A673 (cell line): ENCODE data around the gene DUSP3. TPM values are rescaled to one million over a fixed set of nuclear protein-coding genes. Genes with fewer than 3 reads are reported as not detected.

Source experiments
- BruUV-seq: library from RNA; stranded (reverse); fragments of 400-500 nt; replicated peaks from 2 replicates; lab custom pipeline; 2021; lab: Mats Ljungman, UMichigan
- CTCF ChIA-PET: fragments of 300-600 bp; sonication (Branson Sonifier 250); formaldehyde crosslinking; loops from one replicate; lab custom pipeline; 2022; ENCODE audit warnings: antibody characterized with exemption; lab: Charles Lee
- POLR2A ChIA-PET: fragments of 300-600 bp; sonication (Branson Sonifier 250); formaldehyde crosslinking; loops from one replicate; lab custom pipeline; 2022; ENCODE audit warnings: antibody characterized with exemption; ENCODE audit not compliant: low non-redundant PET; lab: Charles Lee
- DNase-seq: peaks from one replicate; pipeline ENCODE4 v3.0.0-alpha.2; 2015; ENCODE audit warnings: low spot score
- H3K27ac ChIP-seq: fragments of 200-600 bp; sonication (generic); 2 replicates; pipeline ENCODE4 v1.5.1; 2016; ENCODE audit warnings: mixed run types, low read depth, mild to moderate bottlenecking, mixed read lengths, antibody characterized with exemption, low read length; ENCODE audit not compliant: poor library complexity, severe bottlenecking
- H3K27me3 ChIP-seq: fragments of 200-600 bp; sonication (generic); replicated peaks from 2 replicates; pipeline ENCODE4 v1.6.1; 2017; ENCODE audit warnings: mixed run types, low read depth, mild to moderate bottlenecking, mixed read lengths, antibody characterized with exemption, low read length; ENCODE audit not compliant: insufficient read depth, poor library complexity
- H3K36me3 ChIP-seq: fragments of 200-600 bp; sonication (generic); 2 replicates; pipeline ENCODE4 v1.6.1; 2016; ENCODE audit warnings: mixed run types, mild to moderate bottlenecking, mixed read lengths, antibody characterized with exemption, low read length; ENCODE audit not compliant: insufficient read depth, poor library complexity, severe bottlenecking
- H3K4me1 ChIP-seq: fragments of 200-600 bp; sonication (generic); 2 replicates; pipeline ENCODE4 v1.6.1; 2017; ENCODE audit warnings: mixed run types, mild to moderate bottlenecking, mixed read lengths, antibody characterized with exemption, low read length; ENCODE audit not compliant: insufficient read depth, poor library complexity, severe bottlenecking
- H3K4me3 ChIP-seq: fragments of 200-600 bp; sonication (generic); 2 replicates; pipeline ENCODE4 v1.5.1; 2016; ENCODE audit warnings: low read depth, mixed run types, mild to moderate bottlenecking, mixed read lengths, low read length; ENCODE audit not compliant: poor library complexity, severe bottlenecking
- H3K9me3 ChIP-seq: fragments of 200-600 bp; sonication (generic); 2 replicates; pipeline ENCODE4 v1.6.1; 2016; ENCODE audit warnings: mixed run types, low read depth, mild to moderate bottlenecking, mixed read lengths, antibody characterized with exemption, low read length; ENCODE audit not compliant: poor library complexity, severe bottlenecking
- EZH2 ChIP-seq: fragments of 200-600 bp; sonication (generic); IDR thresholded peaks from 2 replicates; pipeline ENCODE4 v1.6.1; 2017; ENCODE audit warnings: borderline replicate concordance, low read depth, mild to moderate bottlenecking, mixed read lengths, antibody characterized with exemption, low read length; ENCODE audit not compliant: poor library complexity, severe bottlenecking
- intact Hi-C: fragments of 100-400 bp; cut with micrococcal nuclease; formaldehyde crosslinking; loops from one replicate; pipeline ENCODE4 v1.10.0; 2022; ENCODE audit not compliant: unreplicated experiment
- total RNA-seq: library from RNA; stranded (reverse); gene quantifications from 2 replicates; pipeline ENCODE4 v1.2.3, GENCODE V29; 2021
- TF ChIP-seq, protein P1 (sequence below): fragments of 300-800, 200-600 bp; sonication (generic); conservative IDR thresholded peaks from 2 replicates; pipeline ENCODE4 v1.5.1; 2017; ENCODE audit warnings: low read depth, mild to moderate bottlenecking, antibody characterized with exemption, low read length, moderate library complexity, mixed read lengths

Gene DUSP3
- total RNA-seq, 1 experiment from 2014 or later, result 22.9 TPM

- no peak overlapping the region for H3K27ac ChIP-seq
- no peak for DNase-seq
- no peaks in the 10 kb centered on the region for H3K36me3 ChIP-seq
- H3K9me3 ChIP-seq, result no peaks in the 10 kb centered on the region
- POLR2A ChIA-PET, result no interaction called here
- no TSS peak for BruUV-seq
- H3K4me3 ChIP-seq, result no peak overlapping the region
- CTCF ChIA-PET, result no interaction called here
- TF ChIP-seq EZH2, result no peak
- TF ChIP-seq, protein P1, sequence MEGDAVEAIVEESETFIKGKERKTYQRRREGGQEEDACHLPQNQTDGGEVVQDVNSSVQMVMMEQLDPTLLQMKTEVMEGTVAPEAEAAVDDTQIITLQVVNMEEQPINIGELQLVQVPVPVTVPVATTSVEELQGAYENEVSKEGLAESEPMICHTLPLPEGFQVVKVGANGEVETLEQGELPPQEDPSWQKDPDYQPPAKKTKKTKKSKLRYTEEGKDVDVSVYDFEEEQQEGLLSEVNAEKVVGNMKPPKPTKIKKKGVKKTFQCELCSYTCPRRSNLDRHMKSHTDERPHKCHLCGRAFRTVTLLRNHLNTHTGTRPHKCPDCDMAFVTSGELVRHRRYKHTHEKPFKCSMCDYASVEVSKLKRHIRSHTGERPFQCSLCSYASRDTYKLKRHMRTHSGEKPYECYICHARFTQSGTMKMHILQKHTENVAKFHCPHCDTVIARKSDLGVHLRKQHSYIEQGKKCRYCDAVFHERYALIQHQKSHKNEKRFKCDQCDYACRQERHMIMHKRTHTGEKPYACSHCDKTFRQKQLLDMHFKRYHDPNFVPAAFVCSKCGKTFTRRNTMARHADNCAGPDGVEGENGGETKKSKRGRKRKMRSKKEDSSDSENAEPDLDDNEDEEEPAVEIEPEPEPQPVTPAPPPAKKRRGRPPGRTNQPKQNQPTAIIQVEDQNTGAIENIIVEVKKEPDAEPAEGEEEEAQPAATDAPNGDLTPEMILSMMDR, result no peak
- no peaks in the 10 kb centered on the region for H3K27me3 ChIP-seq
- intact Hi-C loops, result no loop called here
- H3K4me1 ChIP-seq, result no peaks in the 10 kb centered on the region
These were observed 26.3 kb upstream of the DUSP3 start for GRCh38 chr17:43805117-43805516.

- Histone ChIP-seq H3K27me3 (no peaks in the 10 kb centered on the region), H3K4me1 (no peaks in the 10 kb centered on the region), H3K9me3 (no peaks in the 10 kb centered on the region), H3K27ac (no peak overlapping the region), H3K36me3 (no peaks in the 10 kb centered on the region), H3K4me3 (no peak overlapping the region)
- no TSS peak for BruUV-seq
- ChIA-PET POLR2A (no interaction called here), CTCF (no interaction called here)
- DNase-seq, result no peak
- intact Hi-C loops, result no loop called here
- TF ChIP-seq EZH2, result no peak
- TF ChIP-seq, protein P1, result no peak
These were observed 25.0 kb upstream of the DUSP3 start for GRCh38 chr17:43803758-43804157.

DNA sequence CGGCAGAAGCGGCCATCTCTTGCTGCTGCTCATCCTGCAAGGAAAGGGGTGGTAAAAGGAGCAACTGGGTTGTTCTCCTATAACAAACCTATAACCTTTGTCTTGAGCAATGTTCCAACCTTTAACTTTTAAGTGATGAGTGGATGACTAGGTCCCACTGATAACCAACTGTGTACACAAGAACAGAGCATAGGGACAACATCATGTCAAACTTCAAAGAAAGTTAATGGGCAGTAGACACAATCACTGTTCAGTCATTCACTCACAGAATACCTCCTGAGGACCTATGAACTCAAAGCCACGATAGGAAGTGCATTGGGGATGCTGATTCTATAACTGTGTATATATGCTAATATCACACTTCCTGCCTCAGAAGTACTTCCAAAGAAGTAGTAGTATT lies 23.1 kb upstream of the DUSP3 start:
- intact Hi-C loops, result no loop called here
- Histone ChIP-seq H3K9me3 (no peaks in the 10 kb centered on the region), H3K36me3 (no peaks in the 10 kb centered on the region), H3K4me1 (no peaks in the 10 kb centered on the region), H3K4me3 (no peak overlapping the region), H3K27ac (no peak overlapping the region), H3K27me3 (no peaks in the 10 kb centered on the region)
- CTCF ChIA-PET, result no interaction called here
- no TSS peak for BruUV-seq
- POLR2A ChIA-PET, result no interaction called here
- DNase-seq, result no peak
- no peak for TF ChIP-seq EZH2

DNA sequence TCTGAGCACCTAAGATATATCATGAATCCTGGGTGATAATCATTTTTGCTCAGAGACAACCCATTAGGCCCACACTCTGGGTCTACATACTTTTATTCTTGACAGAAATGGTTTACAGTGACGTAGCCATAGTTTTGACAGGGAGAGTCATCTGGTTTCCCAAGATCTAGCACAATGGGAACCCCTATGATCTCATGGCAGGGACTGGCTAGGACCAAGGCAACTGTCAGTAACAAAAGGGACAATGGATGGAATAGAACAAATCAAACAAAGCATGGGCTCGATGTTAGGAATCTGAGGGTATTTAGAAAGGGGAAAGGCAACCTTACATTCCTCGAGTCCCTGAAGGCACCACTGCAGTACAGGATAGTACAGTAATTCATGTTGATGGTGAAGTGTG lies 22.0 kb upstream of the DUSP3 start:
- CTCF ChIA-PET, result no interaction called here
- no peak for DNase-seq

More for the DNA sequence above, 22.0 kb upstream of the DUSP3 start:
- intact Hi-C loops, result no loop called here
- TF ChIP-seq, protein P1, result no peak
- no peak for TF ChIP-seq EZH2
- Histone ChIP-seq H3K4me1 (no peaks in the 10 kb centered on the region), H3K36me3 (no peaks in the 10 kb centered on the region), H3K9me3 (no peaks in the 10 kb centered on the region), H3K4me3 (no peak overlapping the region), H3K27ac (no peak overlapping the region), H3K27me3 (no peaks in the 10 kb centered on the region)
- BruUV-seq, result no TSS peak
- POLR2A ChIA-PET, result no interaction called here
